ENCODE data around the gene CLEC3B.

CLEC3B gene

GRCh38 chr3:45003859-45004258 is 22.2 kb upstream of the CLEC3B start:
- DNase-seq: no peak

GRCh38 chr3:45007091-45007490 is 19.0 kb upstream of the CLEC3B start:
- no peak for DNase-seq

GRCh38 chr3:45008117-45008516 is 18.0 kb upstream of the CLEC3B start:
- DNase-seq: no peak

GRCh38 chr3:45009868-45010267 is 16.2 kb upstream of the CLEC3B start:
- DNase-seq: no peak

GRCh38 chr3:45010811-45011333 is 15.2 kb upstream of the CLEC3B start:
- DNase-seq: no peak

- peak; percentile 16 to 44 for DNase-seq
Measured at GRCh38 chr3:45011756-45012508, 14.2 kb upstream of the CLEC3B start.

- no peak for DNase-seq
Measured at GRCh38 chr3:45012577-45012976, 13.5 kb upstream of the CLEC3B start.

GRCh38 chr3:45016916-45017315 is 9.2 kb upstream of the CLEC3B start:
- no peak for DNase-seq

GRCh38 chr3:45017821-45018220 is 8.3 kb upstream of the CLEC3B start:
- no peak for DNase-seq

GRCh38 chr3:45020534-45020933 is 5.6 kb upstream of the CLEC3B start:
- no peak for DNase-seq

GRCh38 chr3:45021524-45022297 is 4.4 kb upstream of the CLEC3B start:
- no peak for DNase-seq

GRCh38 chr3:45023675-45024074 is 2.4 kb upstream of the CLEC3B start:
- DNase-seq: no peak

- DNase-seq: peak; percentile 28 to 62
Measured at GRCh38 chr3:45024542-45025255, 1.4 kb upstream of the CLEC3B start.

GRCh38 chr3:45026957-45027356 is 854 bp downstream of the CLEC3B start:
- DNase-seq: no peak

- DNase-seq: no peak
Measured at GRCh38 chr3:45027441-45027840, 1.3 kb downstream of the CLEC3B start.

GRCh38 chr3:45029216-45029615 is 3.1 kb downstream of the CLEC3B start:
- no peak for DNase-seq

- no peak for DNase-seq
Measured at GRCh38 chr3:45029661-45030060, 3.6 kb downstream of the CLEC3B start.

- no peak for DNase-seq
Measured at GRCh38 chr3:45031531-45031930, 5.4 kb downstream of the CLEC3B start.

GRCh38 chr3:45032113-45032512 is 6.0 kb downstream of the CLEC3B start:
- no peak for DNase-seq

- peak; percentile 46 to 69 for DNase-seq
Measured at GRCh38 chr3:45033791-45034190, 7.7 kb downstream of the CLEC3B start.

- peak; percentile 89 to 92 for DNase-seq
Measured at GRCh38 chr3:45034612-45035252, 8.6 kb downstream of the CLEC3B start.

GRCh38 chr3:45035441-45036301 is 9.6 kb downstream of the CLEC3B start:
- no peak for DNase-seq

Data from inflammatory macrophage (primary cell).